AG09319 (cell line): ENCODE measurements around the gene RPL22.

Source experiments
- DNase-seq: peaks from one replicate; pipeline ENCODE4 v3.0.0-alpha.2; 2010; ENCODE audit warnings: low read depth; ENCODE audit errors: extremely low read depth
- TF ChIP-seq, protein P1 (sequence below): IDR thresholded peaks from 2 replicates; pipeline ENCODE4 v1.5.1; 2011; ENCODE audit warnings: low read depth, mild to moderate bottlenecking, inconsistent platforms, low read length, moderate library complexity

The RPL22 gene

DNA sequence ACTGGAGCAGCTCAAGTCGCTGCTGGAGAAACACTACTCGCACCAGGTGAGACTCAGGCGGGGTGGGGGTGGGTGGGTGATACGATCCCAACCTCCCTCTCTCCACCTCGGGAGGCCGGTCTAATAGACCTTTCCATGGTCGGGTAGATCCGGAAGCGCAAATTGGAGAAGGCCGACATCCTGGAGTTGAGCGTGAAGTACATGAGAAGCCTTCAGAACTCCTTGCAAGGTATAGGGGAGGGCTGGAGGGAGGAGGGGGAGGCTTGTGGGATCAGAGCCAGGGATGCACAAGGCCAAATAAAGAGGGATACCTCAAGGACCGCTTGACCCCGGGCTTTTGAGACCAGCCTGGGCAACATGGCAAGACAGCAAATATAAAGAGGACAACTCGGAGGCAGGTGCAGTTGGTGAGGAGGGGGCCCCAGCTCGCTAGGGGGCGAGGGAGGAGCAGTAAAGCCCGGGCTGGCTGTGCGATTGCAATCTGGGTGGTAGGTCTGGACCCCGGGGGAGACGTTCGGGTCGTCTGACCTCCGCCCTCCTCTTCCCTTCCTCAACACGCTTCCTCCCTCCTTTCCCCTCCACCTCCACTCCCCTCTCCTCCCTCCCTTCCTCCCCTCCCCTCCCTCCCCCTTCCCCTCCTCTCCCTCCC, 45.1 kb upstream of the RPL22 start:
- TF ChIP-seq, protein P1, sequence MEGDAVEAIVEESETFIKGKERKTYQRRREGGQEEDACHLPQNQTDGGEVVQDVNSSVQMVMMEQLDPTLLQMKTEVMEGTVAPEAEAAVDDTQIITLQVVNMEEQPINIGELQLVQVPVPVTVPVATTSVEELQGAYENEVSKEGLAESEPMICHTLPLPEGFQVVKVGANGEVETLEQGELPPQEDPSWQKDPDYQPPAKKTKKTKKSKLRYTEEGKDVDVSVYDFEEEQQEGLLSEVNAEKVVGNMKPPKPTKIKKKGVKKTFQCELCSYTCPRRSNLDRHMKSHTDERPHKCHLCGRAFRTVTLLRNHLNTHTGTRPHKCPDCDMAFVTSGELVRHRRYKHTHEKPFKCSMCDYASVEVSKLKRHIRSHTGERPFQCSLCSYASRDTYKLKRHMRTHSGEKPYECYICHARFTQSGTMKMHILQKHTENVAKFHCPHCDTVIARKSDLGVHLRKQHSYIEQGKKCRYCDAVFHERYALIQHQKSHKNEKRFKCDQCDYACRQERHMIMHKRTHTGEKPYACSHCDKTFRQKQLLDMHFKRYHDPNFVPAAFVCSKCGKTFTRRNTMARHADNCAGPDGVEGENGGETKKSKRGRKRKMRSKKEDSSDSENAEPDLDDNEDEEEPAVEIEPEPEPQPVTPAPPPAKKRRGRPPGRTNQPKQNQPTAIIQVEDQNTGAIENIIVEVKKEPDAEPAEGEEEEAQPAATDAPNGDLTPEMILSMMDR: no peak
- no peak for DNase-seq

- TF ChIP-seq, protein P1: no peak
Observed at GRCh38 chr1:6243993-6244392, 44.6 kb upstream of the RPL22 start, which contains the start of gene HES3. HES3 (plus strand) TSS chr1:6244179; CDS start chr1:6244366, 187 bp downstream.

DNA sequence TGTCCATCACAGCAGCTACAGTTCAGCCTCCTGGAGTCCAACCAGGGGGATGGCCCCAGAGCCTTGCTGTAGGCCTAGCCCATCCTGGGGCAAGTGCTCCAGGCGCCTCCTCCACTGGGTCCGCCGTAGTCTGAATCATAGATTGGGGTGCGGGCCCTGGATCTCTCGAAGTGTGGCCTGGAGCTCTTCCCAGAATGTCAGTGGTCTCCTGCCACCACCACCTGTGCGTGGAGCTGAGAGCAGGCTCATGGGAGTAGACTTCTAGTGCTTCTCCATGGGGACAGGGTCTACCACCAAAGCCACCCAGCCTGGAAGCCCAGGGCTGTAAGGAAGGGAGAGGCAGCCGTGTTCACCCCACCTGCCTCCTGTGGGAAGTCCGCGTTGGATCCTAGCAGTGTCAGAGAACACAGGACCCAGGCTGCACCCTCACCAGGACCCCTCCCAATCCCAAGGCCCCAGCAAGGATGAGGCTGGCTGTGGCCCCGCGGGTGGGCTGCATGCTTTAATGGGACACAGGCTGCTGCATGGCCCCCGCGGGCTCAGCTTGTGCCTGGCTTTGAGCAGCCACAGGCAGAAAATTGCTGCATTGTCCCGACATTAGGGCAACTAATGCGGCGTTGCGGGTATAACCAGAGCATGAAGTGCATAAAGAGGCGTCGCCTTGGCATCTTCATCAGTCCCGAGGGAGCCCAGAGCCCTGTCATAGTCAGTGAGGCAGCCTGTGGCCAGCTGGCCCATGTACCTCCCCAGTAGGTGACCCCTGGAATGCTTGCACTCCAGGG, 43.8 kb upstream of the RPL22 start:
- DNase-seq: no peak

More at GRCh38 chr1:6243993-6244392, 44.6 kb upstream of the RPL22 start, which contains the start of gene HES3:
- no peak for DNase-seq

DNA sequence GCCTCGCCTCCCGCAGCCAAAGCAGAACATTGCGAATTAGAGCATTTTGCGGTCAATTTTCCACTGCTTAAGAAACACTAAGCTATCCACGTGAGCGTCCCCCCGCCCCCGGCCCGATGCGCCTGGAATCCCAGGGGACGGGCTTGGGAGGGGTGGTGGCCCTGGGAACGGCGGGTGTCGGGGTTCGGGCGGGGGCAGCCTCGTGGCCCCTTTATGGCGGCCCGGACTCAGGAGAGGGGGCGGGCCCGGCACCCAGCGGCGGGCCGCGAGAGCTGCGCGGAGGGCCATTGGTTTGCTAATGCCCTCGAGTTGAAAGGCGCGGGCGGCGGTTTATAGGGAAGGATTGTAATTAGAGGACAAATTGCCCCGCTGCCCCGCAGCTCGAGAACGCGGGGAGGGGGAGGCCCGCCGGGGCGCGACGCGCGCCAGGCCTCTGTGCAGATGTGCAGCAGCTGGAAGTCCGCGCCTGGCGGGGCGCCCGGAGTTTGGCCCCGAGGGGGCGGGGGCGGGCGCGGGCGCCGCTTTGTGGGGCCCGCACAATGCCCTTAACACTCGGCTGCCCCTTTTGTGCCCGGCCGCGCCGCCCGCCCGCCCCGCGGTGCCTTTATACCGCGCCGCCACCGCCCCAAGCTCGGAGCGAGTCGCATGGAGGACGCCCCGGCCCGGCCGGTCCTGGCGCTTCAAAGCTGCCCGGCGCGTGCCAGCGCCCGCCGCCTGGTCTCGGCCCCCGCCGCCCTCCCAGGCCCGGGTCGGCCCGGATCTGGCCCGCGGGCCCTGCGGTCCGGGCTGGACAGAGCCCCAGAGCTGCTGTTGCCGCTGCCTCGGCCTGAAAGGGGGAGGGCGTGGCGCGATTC, 42.7 kb upstream of the RPL22 start:
- TF ChIP-seq, protein P1: no peak
- DNase-seq: no peak

More for the DNA sequence above, 43.8 kb upstream of the RPL22 start:
- TF ChIP-seq, protein P1: no peak

- DNase-seq: no peak
- TF ChIP-seq, protein P1: no peak
Observed at GRCh38 chr1:6241107-6241886, 41.9 kb upstream of the RPL22 start.

- TF ChIP-seq, protein P1: no peak
- DNase-seq: no peak
Observed at GRCh38 chr1:6239950-6240768, 40.8 kb upstream of the RPL22 start.
